SK-N-SH (cell line): ENCODE results near the gene LARP1.

Experiments used
- FOXM1 ChIP-seq: IDR thresholded peaks from 2 replicates; pipeline ENCODE4 v1.4.0; 2012; ENCODE audit warnings: low read depth, mild to moderate bottlenecking
- IRF3 ChIP-seq: fragments of 150-350 bp; IDR thresholded peaks from 2 replicates; pipeline ENCODE4 v1.6.1; 2016; ENCODE audit warnings: mild to moderate bottlenecking, low read depth, low read length
- MAX ChIP-seq: IDR thresholded peaks from 2 replicates; pipeline ENCODE4 v1.4.0; 2012; ENCODE audit warnings: low read depth
- MEF2A ChIP-seq: IDR thresholded peaks from 2 replicates; pipeline ENCODE4 v1.4.0; 2012; ENCODE audit warnings: low read depth, borderline replicate concordance
- PBX3 ChIP-seq: IDR thresholded peaks from 2 replicates; pipeline ENCODE4; 2012
- POLR2AphosphoS5 ChIP-seq: IDR thresholded peaks from 2 replicates; pipeline ENCODE4 v1.6.1; 2012; ENCODE audit warnings: low read depth, low read length
- RAD21 ChIP-seq: IDR thresholded peaks from 2 replicates; pipeline ENCODE4 v1.6.1; 2012; ENCODE audit warnings: mild to moderate bottlenecking, low read length
- TAF1 ChIP-seq: IDR thresholded peaks from 2 replicates; pipeline ENCODE4 v1.6.1; 2012; ENCODE audit warnings: low read depth, mild to moderate bottlenecking, low read length, moderate library complexity, borderline replicate concordance
- TCF12 ChIP-seq: IDR thresholded peaks from 2 replicates; pipeline ENCODE4 v1.4.0; 2012
- TF ChIP-seq, protein P1 (sequence below): fragments of 200-600 bp; sonication (generic); IDR thresholded peaks from 2 replicates; pipeline ENCODE4 v1.6.1; 2017; ENCODE audit warnings: antibody characterized with exemption, mild to moderate bottlenecking, moderate library complexity
- TF ChIP-seq, protein P2 (sequence below): IDR thresholded peaks from 2 replicates; pipeline ENCODE4 v1.6.1; 2012; ENCODE audit warnings: mild to moderate bottlenecking, low read depth, low read length, moderate library complexity
- TF ChIP-seq, protein P3 (sequence below): fragments of 150-350 bp; IDR thresholded peaks from 2 replicates; pipeline ENCODE4 v1.6.1; 2017; ENCODE audit warnings: antibody characterized with exemption, low read length, low read depth, borderline replicate concordance

DNA sequence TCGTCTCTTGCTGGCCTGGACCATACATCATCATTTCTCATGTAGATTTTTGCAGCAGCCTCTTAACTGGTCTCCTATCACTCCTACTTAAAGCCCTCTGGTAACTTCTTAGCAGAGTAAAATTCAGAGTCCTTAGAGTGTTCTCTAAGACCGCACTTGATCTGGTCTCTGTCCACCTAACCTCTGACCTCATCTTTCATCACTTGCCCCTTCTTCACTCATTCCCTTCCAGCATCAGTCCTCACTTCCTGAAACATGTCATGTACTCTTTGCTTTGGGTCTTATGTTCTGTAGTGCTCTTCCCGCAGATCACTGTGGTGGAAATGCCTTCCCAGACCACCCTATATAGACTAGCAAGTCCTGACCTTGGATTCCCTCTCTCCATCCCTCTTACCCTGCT is 9.8 kb downstream of the LARP1 start:
- TF ChIP-seq TAF1 = no peak
- TF ChIP-seq, protein P1, sequence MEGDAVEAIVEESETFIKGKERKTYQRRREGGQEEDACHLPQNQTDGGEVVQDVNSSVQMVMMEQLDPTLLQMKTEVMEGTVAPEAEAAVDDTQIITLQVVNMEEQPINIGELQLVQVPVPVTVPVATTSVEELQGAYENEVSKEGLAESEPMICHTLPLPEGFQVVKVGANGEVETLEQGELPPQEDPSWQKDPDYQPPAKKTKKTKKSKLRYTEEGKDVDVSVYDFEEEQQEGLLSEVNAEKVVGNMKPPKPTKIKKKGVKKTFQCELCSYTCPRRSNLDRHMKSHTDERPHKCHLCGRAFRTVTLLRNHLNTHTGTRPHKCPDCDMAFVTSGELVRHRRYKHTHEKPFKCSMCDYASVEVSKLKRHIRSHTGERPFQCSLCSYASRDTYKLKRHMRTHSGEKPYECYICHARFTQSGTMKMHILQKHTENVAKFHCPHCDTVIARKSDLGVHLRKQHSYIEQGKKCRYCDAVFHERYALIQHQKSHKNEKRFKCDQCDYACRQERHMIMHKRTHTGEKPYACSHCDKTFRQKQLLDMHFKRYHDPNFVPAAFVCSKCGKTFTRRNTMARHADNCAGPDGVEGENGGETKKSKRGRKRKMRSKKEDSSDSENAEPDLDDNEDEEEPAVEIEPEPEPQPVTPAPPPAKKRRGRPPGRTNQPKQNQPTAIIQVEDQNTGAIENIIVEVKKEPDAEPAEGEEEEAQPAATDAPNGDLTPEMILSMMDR = no peak
- TF ChIP-seq MAX = no peak
- no peak for TF ChIP-seq POLR2AphosphoS5
- TF ChIP-seq, protein P2, sequence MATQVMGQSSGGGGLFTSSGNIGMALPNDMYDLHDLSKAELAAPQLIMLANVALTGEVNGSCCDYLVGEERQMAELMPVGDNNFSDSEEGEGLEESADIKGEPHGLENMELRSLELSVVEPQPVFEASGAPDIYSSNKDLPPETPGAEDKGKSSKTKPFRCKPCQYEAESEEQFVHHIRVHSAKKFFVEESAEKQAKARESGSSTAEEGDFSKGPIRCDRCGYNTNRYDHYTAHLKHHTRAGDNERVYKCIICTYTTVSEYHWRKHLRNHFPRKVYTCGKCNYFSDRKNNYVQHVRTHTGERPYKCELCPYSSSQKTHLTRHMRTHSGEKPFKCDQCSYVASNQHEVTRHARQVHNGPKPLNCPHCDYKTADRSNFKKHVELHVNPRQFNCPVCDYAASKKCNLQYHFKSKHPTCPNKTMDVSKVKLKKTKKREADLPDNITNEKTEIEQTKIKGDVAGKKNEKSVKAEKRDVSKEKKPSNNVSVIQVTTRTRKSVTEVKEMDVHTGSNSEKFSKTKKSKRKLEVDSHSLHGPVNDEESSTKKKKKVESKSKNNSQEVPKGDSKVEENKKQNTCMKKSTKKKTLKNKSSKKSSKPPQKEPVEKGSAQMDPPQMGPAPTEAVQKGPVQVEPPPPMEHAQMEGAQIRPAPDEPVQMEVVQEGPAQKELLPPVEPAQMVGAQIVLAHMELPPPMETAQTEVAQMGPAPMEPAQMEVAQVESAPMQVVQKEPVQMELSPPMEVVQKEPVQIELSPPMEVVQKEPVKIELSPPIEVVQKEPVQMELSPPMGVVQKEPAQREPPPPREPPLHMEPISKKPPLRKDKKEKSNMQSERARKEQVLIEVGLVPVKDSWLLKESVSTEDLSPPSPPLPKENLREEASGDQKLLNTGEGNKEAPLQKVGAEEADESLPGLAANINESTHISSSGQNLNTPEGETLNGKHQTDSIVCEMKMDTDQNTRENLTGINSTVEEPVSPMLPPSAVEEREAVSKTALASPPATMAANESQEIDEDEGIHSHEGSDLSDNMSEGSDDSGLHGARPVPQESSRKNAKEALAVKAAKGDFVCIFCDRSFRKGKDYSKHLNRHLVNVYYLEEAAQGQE = no peak
- TF ChIP-seq, protein P3, sequence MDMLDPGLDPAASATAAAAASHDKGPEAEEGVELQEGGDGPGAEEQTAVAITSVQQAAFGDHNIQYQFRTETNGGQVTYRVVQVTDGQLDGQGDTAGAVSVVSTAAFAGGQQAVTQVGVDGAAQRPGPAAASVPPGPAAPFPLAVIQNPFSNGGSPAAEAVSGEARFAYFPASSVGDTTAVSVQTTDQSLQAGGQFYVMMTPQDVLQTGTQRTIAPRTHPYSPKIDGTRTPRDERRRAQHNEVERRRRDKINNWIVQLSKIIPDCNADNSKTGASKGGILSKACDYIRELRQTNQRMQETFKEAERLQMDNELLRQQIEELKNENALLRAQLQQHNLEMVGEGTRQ = no peak
- no peak for TF ChIP-seq MEF2A
- no peak for TF ChIP-seq FOXM1
- no peak for TF ChIP-seq RAD21
- no peak for TF ChIP-seq PBX3
- TF ChIP-seq IRF3 = no peak
- TF ChIP-seq TCF12 = no peak
